GM23338 (cell line): ENCODE results near the gene SLC9A8.

Source experiments
- CREB1 ChIP-seq: fragments of 250-450 bp; sonication (Bioruptor Pico); IDR thresholded peaks from 2 replicates; pipeline ENCODE4 v1.5.0; 2020; ENCODE audit warnings: low read depth, mild to moderate bottlenecking, moderate library complexity
- EZH2 ChIP-seq: fragments of 200-600 bp; sonication (generic); IDR thresholded peaks from one replicate; pipeline ENCODE4 v1.8.0; 2017; ENCODE audit warnings: antibody characterized with exemption, mild to moderate bottlenecking, low read depth; ENCODE audit not compliant: unreplicated experiment
- EZH2phosphoT487 ChIP-seq: fragments of 200-600 bp; sonication (generic); IDR thresholded peaks from one replicate; pipeline ENCODE4 v1.8.1; 2018; ENCODE audit warnings: antibody characterized with exemption; ENCODE audit not compliant: unreplicated experiment
- JUNB ChIP-seq: IDR thresholded peaks from one replicate; pipeline ENCODE4 v1.6.1; 2016; ENCODE audit warnings: antibody characterized with exemption; ENCODE audit not compliant: unreplicated experiment
- POLR2AphosphoS5 ChIP-seq: IDR thresholded peaks from 2 replicates; pipeline ENCODE4 v1.6.1; 2016; ENCODE audit warnings: antibody characterized with exemption, low read depth
- TF ChIP-seq, protein P1 (sequence below), 2 experiments: fragments of 200-600 bp in 1 of 2; sonication (generic) in 1 of 2; conservative IDR thresholded peaks; 2 replicates each; pipeline versions ENCODE4 v1.5.1 to v1.6.1; 2016 to 2017; ENCODE audit warnings: antibody characterized with exemption in 2 of 2, low read depth in 2 of 2, mild to moderate bottlenecking in 2 of 2, moderate library complexity in 1 of 2
- TF ChIP-seq, protein P2 (sequence below): IDR thresholded peaks from 2 replicates; pipeline ENCODE4 v1.6.1; 2016; ENCODE audit warnings: antibody characterized with exemption
- TF ChIP-seq, protein P3 (sequence below): IDR thresholded peaks from one replicate; pipeline ENCODE4 v1.6.1; 2018; ENCODE audit warnings: antibody characterized with exemption; ENCODE audit not compliant: unreplicated experiment

DNA sequence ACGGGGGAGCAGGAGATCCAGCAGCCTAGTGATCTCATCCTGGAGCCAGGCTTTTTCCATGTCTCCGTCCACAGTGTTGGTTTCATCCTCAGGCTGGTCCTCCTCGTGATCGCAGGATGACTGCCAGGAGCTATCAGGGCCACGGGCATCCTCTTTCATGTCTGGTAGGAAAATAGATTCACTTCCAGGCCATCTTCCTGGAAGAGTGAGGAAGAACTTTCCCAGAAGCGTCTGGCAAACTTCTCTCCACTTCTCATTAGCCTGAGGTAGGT lies 15.3 kb upstream of the SLC9A8 start:
- TF ChIP-seq CREB1 (CRISPR knock-in tag) (no peak), EZH2 (no peak), EZH2phosphoT487 (no peak), POLR2AphosphoS5 (no peak), JUNB (no peak)
- TF ChIP-seq, protein P1, sequence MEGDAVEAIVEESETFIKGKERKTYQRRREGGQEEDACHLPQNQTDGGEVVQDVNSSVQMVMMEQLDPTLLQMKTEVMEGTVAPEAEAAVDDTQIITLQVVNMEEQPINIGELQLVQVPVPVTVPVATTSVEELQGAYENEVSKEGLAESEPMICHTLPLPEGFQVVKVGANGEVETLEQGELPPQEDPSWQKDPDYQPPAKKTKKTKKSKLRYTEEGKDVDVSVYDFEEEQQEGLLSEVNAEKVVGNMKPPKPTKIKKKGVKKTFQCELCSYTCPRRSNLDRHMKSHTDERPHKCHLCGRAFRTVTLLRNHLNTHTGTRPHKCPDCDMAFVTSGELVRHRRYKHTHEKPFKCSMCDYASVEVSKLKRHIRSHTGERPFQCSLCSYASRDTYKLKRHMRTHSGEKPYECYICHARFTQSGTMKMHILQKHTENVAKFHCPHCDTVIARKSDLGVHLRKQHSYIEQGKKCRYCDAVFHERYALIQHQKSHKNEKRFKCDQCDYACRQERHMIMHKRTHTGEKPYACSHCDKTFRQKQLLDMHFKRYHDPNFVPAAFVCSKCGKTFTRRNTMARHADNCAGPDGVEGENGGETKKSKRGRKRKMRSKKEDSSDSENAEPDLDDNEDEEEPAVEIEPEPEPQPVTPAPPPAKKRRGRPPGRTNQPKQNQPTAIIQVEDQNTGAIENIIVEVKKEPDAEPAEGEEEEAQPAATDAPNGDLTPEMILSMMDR (conservative IDR thresholded peaks at IDR 0.05; ENCODE audit: low read depth in 2 of 2) = no peak
- TF ChIP-seq, protein P2, sequence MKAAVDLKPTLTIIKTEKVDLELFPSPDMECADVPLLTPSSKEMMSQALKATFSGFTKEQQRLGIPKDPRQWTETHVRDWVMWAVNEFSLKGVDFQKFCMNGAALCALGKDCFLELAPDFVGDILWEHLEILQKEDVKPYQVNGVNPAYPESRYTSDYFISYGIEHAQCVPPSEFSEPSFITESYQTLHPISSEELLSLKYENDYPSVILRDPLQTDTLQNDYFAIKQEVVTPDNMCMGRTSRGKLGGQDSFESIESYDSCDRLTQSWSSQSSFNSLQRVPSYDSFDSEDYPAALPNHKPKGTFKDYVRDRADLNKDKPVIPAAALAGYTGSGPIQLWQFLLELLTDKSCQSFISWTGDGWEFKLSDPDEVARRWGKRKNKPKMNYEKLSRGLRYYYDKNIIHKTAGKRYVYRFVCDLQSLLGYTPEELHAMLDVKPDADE = no peak
- TF ChIP-seq, protein P3, sequence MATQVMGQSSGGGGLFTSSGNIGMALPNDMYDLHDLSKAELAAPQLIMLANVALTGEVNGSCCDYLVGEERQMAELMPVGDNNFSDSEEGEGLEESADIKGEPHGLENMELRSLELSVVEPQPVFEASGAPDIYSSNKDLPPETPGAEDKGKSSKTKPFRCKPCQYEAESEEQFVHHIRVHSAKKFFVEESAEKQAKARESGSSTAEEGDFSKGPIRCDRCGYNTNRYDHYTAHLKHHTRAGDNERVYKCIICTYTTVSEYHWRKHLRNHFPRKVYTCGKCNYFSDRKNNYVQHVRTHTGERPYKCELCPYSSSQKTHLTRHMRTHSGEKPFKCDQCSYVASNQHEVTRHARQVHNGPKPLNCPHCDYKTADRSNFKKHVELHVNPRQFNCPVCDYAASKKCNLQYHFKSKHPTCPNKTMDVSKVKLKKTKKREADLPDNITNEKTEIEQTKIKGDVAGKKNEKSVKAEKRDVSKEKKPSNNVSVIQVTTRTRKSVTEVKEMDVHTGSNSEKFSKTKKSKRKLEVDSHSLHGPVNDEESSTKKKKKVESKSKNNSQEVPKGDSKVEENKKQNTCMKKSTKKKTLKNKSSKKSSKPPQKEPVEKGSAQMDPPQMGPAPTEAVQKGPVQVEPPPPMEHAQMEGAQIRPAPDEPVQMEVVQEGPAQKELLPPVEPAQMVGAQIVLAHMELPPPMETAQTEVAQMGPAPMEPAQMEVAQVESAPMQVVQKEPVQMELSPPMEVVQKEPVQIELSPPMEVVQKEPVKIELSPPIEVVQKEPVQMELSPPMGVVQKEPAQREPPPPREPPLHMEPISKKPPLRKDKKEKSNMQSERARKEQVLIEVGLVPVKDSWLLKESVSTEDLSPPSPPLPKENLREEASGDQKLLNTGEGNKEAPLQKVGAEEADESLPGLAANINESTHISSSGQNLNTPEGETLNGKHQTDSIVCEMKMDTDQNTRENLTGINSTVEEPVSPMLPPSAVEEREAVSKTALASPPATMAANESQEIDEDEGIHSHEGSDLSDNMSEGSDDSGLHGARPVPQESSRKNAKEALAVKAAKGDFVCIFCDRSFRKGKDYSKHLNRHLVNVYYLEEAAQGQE = no peak
